ENCODE measurements around the gene DHRS7C.

The DHRS7C gene

GRCh38 chr17:9828296-9829295 is 37.2 kb upstream of the DHRS7C start:
- peak in 1 of 2 donors; percentile 40 for DNase-seq (ENCODE audit: low read depth in 2 of 2)
- H3K4me3 ChIP-seq (replicated peaks in 1 of 2; ENCODE audit: low read depth in 2 of 2, low read length in 2 of 2) = no peak overlapping the region
- TF ChIP-seq CTCF (IDR thresholded peaks at IDR 0.05; ENCODE audit: low read depth, low read length) = no peak

- no peak within 1 kb of the TSS for H3K4me3 ChIP-seq (replicated peaks in 1 of 2; ENCODE audit: low read depth in 2 of 2, low read length in 2 of 2)
- no peak for DNase-seq (ENCODE audit: low read depth in 2 of 2)
- no peak for TF ChIP-seq CTCF (IDR thresholded peaks at IDR 0.05; ENCODE audit: low read depth, low read length)
Observed at GRCh38 chr17:9825641-9826150, 34.3 kb upstream of the DHRS7C start, which contains the start of gene GLP2R. GLP2R (plus strand) TSS chr17:9825924; CDS start chr17:9826064, 140 bp downstream.

GRCh38 chr17:9824797-9825338 is 33.5 kb upstream of the DHRS7C start:
- DNase-seq (ENCODE audit: low read depth in 2 of 2) = no peak
- H3K4me3 ChIP-seq (replicated peaks in 1 of 2; ENCODE audit: low read depth in 2 of 2, low read length in 2 of 2) = no peak overlapping the region
- no peak for TF ChIP-seq CTCF (IDR thresholded peaks at IDR 0.05; ENCODE audit: low read depth, low read length)

DNA sequence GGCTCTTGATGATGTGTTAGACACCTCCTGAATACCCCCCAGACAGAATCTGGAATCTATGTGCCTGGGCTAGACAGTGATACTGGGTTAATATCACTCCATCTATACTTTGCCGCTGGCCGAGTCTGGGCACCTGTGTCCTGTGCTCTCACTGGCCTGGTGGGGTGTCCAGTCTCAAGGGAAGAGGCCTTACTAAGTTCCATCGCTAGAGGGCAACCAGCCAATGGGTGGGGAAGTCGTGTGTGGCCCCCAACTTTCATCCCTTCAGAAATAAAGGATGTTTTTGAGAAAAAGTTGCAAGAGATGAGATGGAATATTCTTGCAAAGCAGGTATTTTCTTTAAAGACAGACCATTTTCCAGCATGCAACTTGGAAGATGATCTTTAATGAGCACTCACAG is 32.7 kb upstream of the DHRS7C start:
- no peak for DNase-seq (ENCODE audit: low read depth in 2 of 2)
- TF ChIP-seq CTCF (IDR thresholded peaks at IDR 0.05; ENCODE audit: low read depth, low read length) = no peak
- H3K4me3 ChIP-seq (replicated peaks in 1 of 2; ENCODE audit: low read depth in 2 of 2, low read length in 2 of 2) = no peak overlapping the region

DNA sequence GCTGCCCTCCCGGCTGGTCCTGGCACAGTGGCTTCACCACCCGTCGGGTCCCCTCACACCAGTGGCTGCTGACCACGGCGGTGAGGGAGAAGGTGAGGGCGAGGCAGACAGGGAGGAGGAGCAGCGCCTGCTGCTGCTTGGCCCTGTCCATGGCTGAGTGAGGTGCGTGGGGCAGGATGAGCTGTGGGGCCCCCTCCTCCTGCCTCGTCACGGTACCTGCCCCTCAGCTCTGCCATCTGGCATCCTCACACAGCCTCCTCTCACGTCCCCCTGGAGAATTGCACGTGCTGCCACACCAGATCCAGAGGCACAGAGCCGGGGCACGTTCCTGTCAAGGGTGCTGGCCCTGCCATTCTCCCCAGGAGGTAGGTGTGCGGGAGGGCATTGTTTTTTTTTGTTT is 30.5 kb upstream of the DHRS7C start, which contains the start of gene GSG1L2:
TSS of gene GSG1L2 (minus strand) at position 159 of the 400 bp plus-strand sequence. CDS start at position 151, 8 bp downstream.
- no peak within 1 kb of the TSS for H3K4me3 ChIP-seq (replicated peaks in 1 of 2; ENCODE audit: low read depth in 2 of 2, low read length in 2 of 2)
- DNase-seq (ENCODE audit: low read depth in 2 of 2) = no peak
- TF ChIP-seq CTCF (IDR thresholded peaks at IDR 0.05; ENCODE audit: low read depth, low read length) = no peak

DNA sequence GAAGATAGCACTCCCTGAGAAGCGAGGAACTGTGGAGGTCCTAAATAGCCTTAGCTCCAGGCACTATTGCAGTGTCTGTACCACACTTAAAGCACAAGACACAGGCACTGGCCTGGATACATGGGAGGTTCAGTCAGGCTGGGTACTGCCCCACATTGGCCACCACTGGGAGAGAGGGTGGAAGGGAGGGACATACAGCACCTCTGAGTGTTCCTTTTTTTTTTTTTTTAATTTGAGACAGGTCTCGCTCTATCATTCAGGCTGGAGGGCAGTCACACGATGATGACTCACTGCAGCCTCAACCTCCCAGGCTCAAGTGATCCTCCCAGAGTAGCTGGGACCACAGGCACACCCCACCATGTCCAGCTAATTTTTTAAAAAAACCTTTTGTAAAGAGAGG is 29.1 kb upstream of the DHRS7C start:
- no peak overlapping the region for H3K4me3 ChIP-seq (replicated peaks in 1 of 2; ENCODE audit: low read depth in 2 of 2, low read length in 2 of 2)
- DNase-seq (ENCODE audit: low read depth in 2 of 2) = no peak
- TF ChIP-seq CTCF (IDR thresholded peaks at IDR 0.05; ENCODE audit: low read depth, low read length) = no peak
